PFSK-1 (cell line): Measurements from ENCODE around the gene DDTL.

Source experiments
- POLR2AphosphoS5 ChIP-seq: IDR thresholded peaks from 2 replicates; pipeline ENCODE4 v1.6.1; 2012; ENCODE audit warnings: low read depth, mild to moderate bottlenecking, control low read depth, low read length, moderate library complexity
- SIN3A ChIP-seq: IDR thresholded peaks from 2 replicates; pipeline ENCODE4 v1.6.1; 2012; ENCODE audit warnings: mild to moderate bottlenecking, low read length, moderate library complexity, borderline replicate concordance; ENCODE audit not compliant: insufficient read depth

DNA sequence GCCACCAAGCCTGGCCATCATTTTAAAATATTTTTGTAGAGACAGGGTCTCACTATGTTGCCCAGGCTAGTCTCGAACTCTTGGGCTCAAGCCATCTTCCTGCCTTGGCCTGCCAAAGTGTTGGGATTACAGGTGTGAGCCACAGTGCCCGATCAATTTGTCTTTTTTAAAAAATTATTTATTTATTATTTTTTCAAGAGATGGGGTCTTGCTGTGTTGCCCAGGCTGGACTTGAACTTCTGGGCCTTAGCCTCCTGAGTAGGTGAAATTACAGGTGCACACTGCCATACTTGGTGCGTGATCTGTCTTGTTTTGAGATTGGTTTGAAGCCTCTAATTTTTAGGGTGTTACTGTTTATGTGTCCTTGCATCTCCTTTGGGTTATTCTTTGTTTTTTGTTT lies 54.6 kb downstream of the DDTL start:
- TF ChIP-seq SIN3A, result no peak
- TF ChIP-seq POLR2AphosphoS5, result no peak
